Measurements from ENCODE around the gene BATF2.

BATF2 gene

DNA sequence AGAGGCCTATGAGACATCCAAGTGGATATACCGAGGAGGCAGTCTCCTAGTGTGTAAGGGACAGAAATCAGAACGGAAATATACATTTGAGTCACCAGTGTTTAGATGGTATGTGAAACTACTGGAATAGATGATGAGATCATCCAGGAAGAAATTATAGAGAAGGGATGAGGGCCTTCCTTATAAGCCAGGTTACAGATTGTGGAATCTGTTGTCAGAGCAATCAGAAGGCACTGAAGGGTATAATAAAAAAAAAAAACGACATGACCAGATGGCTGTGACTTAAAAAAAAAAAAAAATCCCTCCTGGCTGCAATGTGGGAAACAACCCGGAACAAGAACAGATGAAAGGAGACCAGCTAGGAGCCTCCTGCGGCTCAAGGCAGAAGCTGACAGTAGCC, 27.6 kb downstream of the BATF2 start:
- DNase-seq (ENCODE audit: low spot score), result no peak

DNA sequence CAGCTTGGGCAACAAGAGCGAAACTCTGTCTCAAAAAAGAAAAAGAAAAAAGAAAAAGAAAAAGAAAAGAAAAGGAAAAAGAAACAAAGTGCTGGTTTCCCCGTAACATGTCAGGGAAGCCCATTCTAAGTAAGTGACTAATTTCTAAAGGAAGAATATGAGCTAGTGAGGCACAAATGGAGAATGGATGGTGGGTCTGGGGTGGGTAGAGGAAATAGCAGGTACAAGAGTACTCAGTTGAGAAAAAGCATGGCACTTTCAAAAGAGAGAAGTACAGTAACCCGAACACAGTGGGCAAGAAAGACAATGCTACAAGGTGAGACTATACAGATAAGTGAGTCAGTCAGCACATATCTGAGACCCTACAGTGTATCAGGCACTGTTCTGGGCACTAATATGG, 29.4 kb downstream of the BATF2 start:
- DNase-seq (ENCODE audit: low spot score), result no peak

DNA sequence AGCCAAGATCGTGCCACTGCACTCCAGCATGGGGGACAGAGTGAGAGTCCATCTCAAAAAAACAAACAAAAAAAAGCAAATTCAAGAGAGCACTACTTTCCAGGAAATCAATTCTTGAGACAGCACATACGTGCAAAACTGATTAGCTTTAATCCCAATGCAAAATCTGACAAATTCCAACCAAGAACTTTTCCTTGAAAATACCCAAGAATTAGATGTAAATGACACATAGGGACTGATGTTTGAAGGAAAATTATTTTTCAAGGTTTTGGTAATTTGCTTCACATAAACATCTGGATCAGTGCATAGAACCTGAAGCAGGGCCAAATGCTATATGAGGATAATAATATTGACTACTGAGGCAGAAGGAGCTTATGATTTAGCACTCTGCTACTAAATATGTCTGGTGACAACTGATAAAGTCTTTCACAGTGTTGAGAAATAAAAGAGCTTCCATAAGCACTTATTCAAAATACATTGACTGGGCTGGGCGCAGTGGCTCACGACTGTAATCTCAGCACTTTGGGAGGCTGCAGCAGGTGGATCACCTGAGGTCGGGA, 33.6 kb downstream of the BATF2 start:
- DNase-seq (ENCODE audit: low spot score), result no peak

DNA sequence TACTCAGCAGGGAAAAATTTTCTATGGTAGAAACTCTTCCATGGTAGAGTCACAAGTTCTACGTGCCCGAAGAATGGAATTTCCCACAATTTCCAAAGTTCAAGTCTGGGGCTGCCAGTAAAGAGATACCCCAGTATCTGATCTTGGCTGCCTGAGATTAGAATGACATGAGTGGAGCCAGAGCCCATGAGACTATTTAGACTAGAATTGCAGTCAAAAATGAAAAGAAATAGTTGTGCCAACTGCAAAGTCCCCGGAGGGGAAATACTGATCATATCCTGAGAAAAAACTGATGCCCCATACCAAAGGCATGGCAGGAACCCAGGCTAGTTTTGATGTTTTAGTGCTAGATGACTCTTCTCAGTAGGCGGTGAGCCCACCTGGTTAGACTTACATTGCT, 36.1 kb downstream of the BATF2 start:
- DNase-seq (ENCODE audit: low spot score), result no peak

DNA sequence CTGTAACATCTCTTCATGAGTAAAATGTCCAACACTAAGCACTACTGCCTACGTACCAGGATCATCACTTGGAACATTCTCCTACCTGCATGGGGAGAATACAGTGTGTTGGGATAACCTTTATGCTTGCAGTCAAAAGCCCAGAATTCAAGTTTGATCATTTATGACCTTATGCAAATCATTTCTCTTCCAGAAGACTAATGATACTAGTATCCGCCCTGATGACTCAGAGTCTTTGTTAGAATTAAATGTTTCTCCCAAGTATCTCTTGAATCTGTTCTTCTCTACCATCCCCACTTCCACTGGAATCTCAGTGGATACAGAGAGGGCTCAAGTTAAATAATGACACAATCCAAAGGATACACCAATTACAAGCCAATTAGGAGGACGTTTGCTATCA, 37.3 kb downstream of the BATF2 start:
- no peak for DNase-seq (ENCODE audit: low spot score)

DNA sequence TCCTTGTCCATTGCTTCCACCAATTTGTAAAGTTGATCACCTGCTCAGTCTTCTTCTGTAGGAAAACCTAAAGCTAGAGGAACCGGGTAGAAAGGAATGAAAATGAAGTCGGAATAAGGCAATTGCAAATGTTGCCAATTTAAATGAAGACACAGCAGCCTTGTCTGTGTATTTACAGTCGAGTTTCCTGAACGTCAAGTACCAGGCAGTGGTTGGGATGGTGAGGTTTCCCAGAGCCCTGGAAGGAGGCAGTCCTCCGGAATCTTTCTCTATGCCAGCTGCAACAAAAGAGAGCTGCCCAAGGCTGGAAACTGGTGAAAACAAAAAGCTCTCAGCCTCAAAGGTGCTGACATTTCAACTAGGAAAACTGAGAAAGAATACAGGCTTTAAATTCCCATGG, 42.6 kb downstream of the BATF2 start:
- no peak for DNase-seq (ENCODE audit: low spot score)

DNA sequence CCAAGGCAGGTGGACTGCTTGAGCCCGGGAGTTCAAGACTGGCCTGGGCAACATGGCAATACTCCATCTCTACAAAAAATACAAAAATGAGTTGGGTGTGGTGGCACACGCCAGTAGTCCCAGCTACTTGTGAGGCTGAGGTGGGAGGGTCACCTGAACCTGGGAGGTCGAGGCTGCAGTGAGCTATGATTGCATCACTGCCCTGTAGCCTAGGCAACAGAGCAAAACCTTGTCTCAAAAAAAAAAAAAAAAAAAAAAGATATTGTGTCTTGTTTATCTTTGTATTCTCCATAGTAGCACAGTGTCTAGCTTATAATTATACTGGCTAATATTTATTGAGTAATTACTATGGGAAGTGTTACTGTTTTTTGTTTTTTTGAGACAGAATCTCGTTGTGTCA, 45.2 kb downstream of the BATF2 start:
- DNase-seq (ENCODE audit: low spot score), result no peak

DNA sequence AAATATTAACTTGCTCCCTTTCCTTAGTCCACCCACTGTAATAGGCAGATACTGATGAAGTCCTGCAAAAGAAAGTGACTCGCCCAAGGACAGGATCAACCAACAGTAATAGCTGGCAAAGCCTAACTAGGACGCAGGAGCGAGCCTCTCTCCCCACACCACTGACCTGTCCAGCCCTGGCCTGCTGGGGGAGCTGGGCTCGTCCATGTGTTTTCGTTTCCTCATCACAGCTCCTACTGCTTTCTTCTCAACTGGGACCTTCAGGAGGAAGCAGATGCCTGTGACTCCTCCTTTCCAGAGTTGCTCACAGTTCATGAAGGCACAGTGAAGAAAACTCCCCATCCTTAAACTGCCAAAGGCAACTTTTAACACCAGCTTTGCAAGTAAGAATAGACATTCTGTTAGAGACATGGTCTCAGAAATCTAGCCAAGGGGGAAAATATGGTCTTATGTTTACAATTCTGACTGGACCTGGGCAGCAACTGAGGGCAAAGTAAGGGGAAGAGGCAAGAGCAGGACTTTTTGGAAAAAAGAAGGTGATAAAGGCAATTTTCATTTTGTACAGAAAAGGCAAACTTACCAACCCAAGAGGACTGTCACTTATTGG, 49.5 kb downstream of the BATF2 start:
- no peak for DNase-seq (ENCODE audit: low spot score)
